NCI-H345 (cell line): Measurements from ENCODE around the gene CAPN13.
"Not testable (repeated sequence)": the region's sequence is repeated elsewhere in the genome, so short reads cannot be mapped to it uniquely, and the experiment has no call there.

Experiments
- DNase-seq: peaks from one replicate; lab custom pipeline; 2025; lab: John Stamatoyannopoulos, UW

Gene CAPN13

DNA sequence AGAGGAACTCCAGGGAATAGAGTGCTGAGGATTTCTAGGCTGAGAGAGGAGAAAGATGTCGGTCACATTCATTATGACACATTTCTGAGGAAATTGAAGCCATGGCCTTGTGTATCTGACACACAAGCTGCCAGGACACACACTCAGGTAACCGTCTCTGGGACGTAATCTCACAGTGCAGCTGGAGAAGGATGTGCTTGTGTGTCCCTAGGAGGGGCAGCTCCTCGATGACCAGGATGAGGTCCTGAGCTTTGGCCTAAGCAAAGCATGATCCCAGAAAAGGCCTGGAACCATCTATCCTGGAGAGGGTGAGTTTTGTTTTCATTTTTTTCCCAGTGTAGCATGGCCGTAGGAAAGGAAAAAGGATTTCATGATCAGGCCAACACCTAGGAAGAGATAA is 102.2 kb downstream of the CAPN13 start:
- DNase-seq: no peak

DNA sequence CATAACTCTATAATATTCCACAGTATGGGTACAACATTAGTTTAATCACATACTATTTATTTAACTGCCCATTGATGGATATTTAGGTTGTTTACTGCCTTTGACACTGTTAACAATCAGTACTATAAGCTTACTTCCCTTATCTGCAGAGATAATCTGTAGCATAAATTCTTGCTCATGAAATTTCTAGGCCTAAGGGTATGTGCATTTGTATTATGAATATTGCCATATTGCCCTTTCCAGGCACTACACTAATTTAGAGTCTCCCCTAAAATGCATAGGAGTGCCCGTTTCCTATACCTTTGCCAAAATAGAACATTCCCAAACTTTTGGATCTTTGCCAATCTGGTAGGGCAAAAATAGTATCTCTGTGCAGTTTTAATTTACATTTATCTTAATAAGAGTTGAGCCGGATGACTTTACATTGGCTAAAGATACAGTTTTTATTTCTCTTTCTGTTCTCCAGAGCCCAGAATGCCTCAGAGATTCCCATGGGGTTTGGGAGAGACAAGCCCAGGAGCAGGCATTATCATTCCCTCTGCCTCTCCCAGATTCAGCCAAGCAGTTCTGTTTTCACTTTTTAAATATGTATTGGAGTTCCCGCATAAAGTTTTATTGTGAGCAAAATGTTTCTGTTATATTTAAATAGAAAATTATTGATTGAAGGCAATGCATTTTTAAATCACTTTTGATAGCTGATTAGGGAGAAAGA is 102.8 kb downstream of the CAPN13 start:
- no peak for DNase-seq

DNA sequence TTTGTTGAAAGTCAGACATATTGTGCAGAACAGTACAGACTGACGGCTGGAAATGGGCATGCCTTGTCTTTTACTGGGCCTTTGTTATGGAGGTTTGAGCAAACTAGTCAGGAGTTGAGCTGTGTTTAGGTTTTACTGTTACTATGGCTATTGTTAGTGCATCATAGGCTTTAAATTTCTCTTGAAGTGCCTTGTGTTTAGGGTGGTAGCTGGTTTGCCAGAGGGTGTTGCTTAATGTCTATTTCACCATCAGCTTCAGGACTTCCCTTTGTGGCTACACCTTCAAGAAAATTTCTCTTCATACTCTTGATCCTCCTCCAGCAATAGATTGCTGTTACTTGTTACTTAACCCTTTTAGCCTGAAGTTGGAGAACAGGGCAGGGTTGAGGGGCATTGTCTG is 104.6 kb downstream of the CAPN13 start:
- no peak for DNase-seq

DNA sequence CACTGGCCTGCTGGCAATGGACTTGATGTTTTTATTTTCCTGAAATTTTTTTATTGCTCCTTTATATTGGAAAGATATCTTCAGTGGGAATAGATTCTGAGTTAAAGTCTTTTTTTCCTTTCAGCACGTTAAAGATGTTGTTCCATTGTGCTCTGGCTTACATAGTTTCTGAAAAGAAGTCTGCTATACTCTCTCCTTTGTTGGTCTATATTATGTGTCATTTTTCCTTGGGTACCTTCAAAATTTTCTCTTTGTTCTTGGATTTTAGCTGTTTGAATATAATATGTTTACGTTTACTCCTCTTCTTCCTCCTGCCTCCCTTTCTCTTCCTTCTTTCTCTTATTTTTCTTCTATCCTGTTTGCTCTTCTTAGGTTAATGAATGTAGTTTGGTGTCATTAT is 105.5 kb downstream of the CAPN13 start:
- DNase-seq: no peak

DNA sequence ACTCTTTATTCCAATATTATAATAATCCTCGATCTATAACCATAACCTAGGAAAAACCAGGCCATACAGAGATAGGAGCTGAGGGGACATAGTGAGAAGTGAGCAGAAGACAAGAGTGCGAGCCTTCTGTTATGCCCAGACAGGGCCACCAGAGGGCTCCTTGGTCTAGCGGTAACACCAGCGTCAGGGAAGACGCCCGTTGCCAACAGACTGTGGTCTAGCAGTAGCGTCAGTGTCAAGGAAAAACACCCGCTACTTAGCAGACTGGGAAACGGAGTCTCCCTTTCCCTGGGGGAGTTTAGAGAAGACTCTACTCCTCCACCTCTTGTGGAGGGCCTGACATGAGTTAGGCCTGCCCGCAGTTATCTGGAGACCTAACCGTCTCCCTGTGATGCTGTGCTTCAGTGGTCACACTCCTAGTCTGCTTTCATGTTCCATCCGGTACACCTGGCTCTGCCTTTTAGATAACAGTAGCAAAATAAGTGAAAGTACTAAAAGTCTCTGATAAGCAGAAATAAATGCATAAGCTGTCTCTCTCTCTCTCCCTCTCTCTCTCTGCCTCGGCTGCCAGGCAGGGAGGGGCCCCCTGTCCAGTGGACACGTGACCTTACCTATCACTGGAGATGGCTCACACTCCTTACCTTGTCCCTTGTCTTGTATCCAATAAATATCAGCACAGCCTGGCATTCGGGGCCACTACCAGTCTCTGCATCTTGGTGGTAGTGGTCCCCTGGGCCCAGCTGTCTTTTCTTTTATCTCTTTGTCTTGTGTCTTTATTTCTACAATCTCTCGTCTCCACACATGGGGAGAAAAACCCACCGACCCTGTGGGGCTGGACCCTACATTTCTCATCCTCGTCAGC is 109.8 kb downstream of the CAPN13 start:
- not testable (repeated sequence) for DNase-seq

DNA sequence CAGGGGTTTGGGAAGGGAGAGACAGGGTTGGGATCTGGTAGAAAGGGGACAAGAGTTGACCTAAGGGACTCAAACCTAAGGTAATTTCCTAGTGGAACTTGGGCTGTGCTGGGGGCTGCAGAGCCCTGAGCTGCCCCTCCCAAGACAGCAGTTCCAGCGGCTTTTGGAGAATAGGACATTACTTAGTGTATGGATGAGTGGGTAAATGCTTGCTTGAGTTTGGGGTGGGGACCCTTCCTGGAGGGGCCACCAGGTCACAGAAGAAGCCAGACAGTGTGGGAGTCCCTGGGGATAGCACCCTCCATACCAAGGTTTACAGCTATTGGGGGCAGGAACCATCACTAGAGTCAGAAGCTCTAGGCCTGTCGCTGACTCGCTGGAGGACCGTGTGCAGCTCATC is 111.5 kb downstream of the CAPN13 start:
- no peak for DNase-seq

DNA sequence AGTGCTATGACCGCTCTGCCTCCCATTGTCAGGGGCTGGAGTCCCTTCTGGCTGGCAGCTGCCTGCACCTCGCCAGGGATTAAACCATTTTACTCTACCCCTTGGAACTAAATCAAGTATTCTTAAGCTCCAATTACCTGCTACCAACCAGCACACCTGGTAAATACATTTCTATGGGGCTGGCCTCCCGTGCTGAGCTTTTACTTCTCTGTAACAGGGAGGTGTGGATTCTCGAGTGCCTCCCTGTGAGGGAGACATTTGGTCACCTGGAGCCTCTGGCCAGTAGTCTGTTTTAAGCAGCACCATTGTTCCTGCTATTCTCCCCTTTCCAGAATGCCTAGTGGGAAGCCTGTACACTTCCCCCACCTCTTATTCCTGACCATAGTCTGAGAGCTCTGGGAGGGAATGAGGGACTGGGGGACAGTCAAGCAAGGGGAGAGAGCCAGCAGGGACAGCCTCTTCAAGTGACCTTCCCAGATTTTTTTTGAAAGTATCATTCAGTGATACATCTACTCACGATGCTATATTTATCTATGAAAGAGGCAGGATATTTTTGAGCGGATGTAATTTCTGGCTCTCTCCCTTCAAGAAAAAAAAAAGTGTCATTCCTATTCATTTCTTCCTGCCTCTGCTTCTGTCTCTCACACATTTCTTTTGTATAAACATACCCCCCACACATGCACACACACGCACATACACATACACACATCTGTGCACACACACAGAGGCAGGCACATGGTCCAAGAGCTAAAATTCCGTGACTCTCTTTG is 112.8 kb downstream of the CAPN13 start:
- peak; percentile 55 for DNase-seq

DNA sequence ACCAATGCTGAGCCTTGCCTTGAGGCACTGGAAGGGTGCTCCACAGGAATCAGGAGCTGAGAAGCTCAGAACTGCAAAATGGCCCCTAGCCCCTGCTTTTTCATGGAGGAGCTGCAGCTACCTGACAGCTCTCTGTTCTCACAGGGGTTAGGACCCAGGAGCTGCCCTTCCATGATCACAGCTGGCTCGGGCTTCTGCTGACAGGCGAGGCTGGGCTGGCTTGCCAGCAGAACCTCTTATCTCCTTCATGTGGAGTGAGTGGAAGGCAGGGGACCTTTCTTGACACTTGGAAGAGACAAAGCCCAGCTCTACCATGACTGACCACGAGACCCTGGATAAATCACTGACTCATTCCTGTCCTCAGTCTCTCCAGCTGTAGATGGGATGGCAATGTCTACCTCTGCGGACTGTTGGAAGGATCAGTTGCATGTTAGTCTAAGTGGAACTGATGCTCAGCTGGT is 113.4 kb downstream of the CAPN13 start:
- no peak for DNase-seq

DNA sequence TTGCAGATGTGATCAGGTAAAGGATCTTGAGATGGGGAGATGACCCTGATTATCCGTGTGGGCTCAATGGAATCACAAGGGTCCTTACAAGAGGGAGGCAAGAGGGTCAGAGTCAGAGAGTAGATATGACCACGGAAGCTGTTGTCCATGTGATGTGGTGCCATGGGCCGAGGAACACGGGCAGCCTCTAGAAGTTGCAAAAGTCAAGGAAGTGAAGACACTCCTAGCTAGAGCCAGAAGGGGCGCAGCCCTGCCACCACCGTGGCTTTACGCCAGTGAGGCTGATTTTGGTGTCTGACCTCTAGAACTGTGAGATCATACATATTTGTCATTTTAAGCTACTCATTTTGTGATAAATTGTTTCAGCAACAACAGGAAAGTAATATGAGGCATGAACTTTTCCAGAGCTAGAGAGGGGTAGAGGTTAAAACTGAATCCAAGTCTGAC is 114.4 kb downstream of the CAPN13 start:
- no peak for DNase-seq

DNA sequence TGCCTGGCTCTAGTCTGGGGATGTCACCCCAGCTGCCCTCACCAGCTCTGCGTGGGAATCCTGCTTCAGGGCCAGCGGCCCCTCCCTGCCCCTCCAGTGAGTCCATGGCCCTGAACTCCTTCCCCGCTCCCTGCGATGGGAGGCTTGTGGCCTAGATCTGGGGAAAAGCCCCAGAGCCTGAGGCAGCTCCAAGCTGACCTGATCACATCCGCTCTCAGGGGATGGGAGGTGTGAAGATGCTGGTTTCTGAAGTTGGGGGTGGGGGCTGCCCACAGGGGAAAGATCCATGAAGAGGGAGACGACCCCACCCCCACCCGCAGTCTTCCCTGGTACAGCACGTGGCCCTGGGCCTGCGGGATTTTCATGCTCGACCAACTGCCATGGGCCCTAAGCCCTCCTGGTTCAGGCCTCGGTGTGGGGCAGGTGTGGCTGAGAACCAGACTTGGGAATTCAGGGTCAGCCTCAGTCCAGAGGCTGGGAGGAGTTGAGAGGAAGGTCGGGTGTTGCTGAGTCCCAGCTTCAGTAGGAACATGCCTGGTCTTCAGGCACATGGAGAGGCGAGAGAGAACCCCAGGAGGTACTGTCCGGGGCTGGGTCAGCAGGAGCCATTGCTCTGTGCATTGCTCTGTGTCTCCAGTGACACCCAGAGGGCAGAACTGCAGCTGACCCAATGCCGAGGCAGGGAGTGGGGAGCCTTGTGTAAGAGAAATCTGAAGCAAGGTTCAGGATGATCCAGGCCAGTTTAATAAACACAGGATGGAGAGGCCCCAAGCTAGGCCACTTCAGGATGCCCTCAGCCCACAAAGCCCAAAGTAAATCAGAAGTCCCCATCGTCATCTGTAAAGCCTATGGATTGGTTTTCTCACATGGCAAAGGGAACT is 115.1 kb downstream of the CAPN13 start:
- DNase-seq: no peak

DNA sequence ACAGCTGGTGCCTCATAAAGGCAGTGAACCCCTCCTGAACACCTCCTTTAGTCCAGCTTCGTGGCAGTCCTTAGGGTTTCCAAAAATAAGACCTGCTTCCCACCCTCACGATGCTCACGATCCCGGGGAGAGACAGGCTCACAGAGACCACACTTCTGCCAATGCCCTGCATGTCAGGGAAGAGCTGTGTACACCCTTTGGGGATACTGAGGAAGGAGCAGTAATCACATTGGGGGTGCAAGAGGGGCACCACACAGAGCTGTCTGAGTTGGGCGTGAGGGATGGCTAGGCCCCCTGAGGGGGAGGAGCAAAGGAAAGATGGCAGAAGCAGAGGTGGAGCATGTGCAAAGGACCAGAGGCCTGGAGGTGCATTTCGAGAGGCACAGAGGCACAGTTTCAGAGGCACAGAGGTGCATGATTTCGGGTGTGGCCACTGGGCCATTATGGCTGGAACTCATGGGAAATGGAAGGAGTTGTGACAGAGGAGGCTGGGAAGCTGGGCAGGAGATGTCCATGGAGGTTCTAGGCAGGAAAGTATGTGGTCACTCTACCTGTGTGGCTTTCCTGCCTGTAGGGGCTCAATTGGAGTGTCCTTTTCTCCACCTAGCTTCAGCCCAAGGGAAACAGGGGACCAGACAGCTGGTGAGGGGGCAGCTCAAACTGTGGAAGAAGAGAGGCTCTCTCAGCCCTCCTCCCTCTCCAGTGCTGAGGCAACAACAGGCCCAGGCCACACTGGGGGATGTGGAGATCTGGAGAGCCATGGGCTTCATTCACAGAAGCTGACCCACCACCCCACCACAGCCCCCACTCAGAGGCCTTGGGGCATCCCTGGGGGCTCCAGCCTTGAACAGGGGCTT is 115.9 kb downstream of the CAPN13 start:
- no peak for DNase-seq

DNA sequence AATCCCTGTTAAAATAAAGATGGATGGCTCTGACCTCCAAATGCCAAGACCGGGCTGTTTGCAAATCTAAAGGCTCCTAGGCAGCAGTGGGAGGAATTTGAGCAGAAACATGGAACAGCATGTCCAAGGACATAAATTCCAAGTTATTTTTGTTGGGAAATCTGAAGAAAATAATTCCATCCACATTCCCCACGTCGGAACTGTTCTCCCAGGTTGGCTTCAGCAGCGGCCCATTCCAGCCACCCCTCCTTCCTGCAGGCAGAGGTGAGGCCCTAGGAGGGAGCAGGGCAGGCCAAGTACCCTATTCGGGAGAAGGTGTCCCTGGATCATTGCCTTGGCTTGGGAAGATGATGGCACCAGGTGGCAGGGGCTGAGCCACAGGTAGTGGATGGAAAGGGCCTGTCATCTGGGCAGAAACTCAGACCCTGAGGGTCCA is 117.1 kb downstream of the CAPN13 start:
- no peak for DNase-seq

DNA sequence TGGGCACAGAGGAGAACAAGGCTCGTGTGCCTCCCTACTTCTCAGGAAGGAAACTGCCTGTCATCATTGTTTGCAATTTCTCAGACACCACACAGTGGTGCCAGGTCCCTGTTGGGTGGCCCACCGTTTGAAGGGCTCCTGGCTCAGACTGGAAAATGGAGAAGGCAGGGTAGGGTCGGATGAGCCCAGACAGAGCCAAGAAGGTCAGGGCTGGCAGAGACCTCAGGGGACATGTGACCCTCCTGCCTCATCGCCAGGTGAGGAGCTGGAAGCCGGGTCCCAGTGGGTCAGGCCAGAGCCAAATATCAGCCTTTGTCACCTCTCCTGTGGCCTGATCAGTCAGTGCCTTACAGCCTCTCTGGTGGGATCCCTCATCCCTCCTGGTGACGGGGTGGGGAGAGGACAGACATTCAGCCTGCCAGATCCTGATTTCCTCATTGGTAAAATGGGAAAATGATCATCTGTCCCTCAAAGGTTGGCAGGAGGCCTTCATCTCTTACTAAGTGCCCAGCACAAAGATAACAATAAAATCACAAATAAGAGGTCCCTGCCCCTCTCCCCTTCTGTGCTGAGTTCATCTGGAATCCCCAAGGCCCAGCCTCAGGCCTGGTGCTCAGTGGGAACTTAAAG is 117.6 kb downstream of the CAPN13 start:
- no peak for DNase-seq

DNA sequence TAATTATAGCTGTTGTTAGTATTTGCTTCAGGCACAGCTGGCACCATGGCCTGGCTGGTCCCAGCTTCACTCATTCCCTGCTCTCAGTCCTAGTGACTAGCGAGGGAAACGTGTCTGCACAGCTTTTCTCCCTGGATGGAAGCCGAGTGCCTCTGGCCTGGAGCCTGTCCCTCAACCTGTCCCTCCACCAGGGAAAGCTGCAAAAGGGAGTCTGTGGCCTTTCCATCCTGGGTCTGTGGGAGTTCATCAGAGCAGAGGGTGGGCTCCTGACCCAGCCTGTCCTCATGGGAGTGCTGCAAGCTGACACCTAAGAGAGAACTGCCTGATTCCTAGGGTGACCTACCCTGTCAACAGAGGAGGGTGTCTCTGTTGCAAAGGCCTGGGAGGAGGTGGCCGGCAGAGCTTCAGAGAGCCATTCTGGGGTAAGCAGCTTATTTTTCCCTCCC is 118.3 kb downstream of the CAPN13 start:
- DNase-seq: no peak

DNA sequence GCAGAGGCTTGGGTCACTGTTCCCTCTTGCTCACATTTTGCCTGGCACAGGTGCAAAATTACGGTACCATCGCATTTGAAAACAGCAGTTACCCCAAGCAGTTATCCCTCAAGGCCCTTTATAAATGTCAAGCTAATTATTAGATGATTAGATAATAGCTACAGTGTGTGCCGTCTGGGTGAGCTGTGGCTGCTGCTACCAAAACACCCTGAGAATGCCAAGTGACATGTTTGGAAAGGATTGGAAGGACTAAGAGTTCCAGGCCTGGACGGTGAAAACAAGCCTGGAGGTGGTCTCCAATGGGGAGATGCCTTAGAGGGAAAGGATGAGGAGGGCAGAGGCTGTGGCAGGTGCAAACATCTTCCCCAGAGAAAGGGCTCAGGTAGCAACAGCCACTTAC is 120.6 kb downstream of the CAPN13 start:
- no peak for DNase-seq

DNA sequence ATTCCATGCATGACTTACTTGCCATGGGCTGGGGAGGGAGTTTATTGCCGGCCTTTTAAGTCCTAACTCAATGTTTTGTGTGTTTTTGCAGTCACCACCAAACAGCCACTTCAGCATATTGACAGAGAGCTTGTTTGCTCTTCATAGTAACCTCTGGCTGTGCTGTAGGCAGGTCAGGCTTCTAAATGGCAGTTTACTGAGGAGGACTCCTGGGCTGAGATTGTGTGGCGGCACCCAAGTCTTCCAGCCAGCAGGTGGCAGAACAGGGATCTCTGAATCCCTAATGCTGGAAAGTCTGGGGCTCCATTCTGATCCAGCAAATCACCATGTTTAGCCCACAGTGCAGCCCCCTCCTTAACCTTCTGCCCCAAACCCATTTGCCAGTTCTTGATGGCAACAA is 121.2 kb downstream of the CAPN13 start:
- peak; percentile 85 for DNase-seq

DNA sequence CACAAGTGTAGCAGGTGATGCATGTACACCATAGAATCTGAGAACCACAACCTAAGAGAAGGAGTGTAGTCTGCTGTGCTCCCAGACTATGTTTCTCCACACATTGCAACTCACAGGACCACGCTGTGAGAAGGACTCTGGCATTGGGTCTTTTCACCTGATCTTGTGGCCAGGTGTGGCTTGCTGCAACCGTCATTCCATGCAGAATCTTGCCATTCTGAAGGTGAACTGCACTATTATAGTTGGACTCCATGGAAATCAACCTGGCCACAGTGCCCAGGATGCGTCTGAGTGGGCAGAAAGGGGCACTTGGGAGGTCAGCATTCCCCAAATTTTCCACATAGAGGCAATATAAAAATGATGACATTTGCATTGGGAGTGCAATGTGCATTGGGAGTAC is 122.2 kb downstream of the CAPN13 start:
- DNase-seq: no peak

DNA sequence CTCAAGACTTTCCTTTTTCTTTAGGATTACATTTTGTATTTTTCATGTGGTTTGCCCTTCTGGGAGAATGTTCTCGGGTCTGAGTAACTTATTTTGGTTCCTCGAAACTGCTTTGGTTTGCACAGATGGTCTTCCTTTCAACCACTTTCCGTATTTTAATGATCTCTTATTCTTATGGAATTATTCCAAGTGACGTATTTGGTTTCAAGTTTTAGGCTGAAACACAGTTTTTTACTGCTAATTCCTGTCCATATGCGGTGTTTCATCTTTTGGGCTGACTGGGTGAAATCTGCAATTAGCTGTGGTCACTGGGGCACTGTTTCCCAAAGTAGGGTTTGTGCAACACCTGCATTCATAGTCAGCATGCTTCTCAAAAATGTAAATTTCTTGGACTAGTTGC is 122.7 kb downstream of the CAPN13 start:
- no peak for DNase-seq

DNA sequence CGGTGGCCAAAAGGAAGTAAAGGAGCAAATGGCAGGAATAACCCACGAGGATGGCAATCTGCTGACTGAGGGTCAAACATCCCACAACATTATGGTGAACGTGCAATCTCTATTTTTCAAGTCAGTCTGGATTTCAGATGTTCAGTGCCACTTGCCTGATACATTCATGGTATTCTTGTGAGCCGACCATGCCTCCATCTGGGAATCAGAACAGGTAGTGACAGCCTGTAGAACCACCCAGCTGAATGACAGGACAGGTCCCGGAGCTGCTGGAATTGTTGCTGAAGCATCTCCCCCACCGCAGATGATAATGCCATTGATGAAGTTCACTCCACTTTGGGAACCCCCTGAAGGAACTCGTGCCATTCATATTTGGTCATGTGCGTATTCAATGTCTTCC is 123.2 kb downstream of the CAPN13 start:
- no peak for DNase-seq
